Activated CD4-positive, alpha-beta T cell treated with anti-CD3 and anti-CD28 coated beads, Interleukin-2, amount 50 U/mL, for 4 hours (primary cell): ENCODE measurements around the gene IMP3.
A peak's percentile ranks its signal among the peaks of the same experiment; 100 is the strongest.
"Not testable (repeated sequence)": the region's sequence is repeated elsewhere in the genome, so short reads cannot be mapped to it uniquely, and the experiment has no call there.

Experiments
- DNase-seq, 2 experiments: peaks; one replicate each; pipeline ENCODE4 v3.0.0-alpha.2; 2020

Gene IMP3

GRCh38 chr15:75639709-75640482, at the start of gene IMP3:
Gene IMP3 (minus strand): TSS chr15:75640224. CDS start chr15:75640168, 56 bp downstream.
- peak; percentile 90 for DNase-seq

DNA sequence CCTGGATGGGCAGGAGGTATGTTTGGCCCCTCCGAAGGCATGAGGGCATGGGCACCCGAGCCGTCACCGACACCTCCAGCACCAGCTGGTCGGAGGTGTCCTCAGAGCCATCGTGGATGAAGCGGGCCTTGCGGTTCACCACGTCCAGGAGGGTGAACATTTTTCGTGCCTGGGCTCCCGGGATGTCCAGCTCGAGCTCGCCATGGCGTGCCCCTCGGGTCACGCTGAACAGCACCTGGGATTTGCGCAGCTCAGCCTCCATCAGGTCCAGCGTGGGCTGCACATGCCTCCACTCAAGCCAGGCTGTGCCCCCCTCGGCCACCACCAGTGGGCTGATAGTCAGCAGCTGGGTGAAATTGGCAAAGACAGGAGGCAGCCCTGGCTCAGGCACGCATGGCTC, 49.4 kb upstream of the IMP3 start:
- DNase-seq, result not testable (repeated sequence)

DNA sequence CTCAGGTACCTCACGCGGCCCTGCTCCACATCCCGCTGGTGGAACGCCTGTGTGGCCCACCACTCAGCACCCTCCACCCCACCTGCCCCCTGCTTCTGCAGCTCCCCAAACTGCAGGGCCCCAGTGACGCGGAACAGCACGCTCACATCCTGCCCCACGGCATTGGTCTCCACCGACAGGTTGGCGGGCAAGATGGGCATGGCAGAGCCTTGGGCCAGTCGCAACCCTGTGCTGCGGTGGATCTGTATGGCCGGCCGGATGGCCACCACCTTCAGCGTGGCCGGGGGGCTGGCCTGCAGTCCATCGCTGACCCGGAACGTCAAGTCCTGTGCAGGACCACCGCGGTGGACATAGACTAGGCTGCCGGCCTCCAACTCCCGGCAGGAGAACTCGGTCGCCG, 48.8 kb upstream of the IMP3 start:
- DNase-seq, result no peak

DNA sequence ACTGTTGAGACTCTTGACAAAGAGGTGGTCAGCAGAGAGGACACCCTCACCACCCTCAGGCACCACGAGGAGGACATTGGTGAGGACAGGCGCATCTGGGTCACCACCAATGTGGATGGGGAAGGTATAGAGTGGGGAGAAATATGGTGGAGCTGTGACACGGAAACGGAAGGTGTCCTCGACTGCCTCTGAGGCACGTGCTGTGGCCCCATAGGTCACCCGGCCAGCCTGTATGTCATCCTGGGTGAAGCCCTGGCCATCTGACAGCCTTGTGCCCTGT, 48.2 kb upstream of the IMP3 start:
- DNase-seq, result no peak

GRCh38 chr15:75687486-75688277, 47.7 kb upstream of the IMP3 start:
- no peak for DNase-seq

GRCh38 chr15:75686212-75686642, 46.2 kb upstream of the IMP3 start:
- peak; percentile 68 to 75 for DNase-seq

DNA sequence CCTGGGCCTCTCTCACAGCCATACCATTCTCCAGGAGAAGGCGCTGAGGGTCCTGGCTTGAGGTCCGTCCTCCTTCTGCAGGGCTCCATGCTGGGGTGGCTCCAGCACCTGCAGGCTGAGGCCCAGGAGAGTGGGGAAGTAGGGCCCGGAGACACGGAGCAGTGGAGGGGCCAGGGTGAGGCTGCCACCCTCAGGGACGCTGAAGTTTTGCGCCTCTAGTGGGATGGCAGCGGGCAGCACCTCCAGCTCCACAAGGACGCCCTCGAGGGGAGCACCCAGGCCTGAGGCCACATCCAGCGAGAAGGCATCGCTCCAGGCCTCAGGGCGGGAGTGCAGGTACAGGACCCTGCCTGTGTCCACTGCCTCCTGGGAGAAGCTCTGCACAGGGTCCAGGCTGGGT, 45.2 kb upstream of the IMP3 start:
- no peak for DNase-seq

- no peak for DNase-seq
Observed at GRCh38 chr15:75684648-75685047, 44.6 kb upstream of the IMP3 start.

GRCh38 chr15:75683646-75684312, 43.8 kb upstream of the IMP3 start:
- DNase-seq, result peak; percentile 58 to 61

DNA sequence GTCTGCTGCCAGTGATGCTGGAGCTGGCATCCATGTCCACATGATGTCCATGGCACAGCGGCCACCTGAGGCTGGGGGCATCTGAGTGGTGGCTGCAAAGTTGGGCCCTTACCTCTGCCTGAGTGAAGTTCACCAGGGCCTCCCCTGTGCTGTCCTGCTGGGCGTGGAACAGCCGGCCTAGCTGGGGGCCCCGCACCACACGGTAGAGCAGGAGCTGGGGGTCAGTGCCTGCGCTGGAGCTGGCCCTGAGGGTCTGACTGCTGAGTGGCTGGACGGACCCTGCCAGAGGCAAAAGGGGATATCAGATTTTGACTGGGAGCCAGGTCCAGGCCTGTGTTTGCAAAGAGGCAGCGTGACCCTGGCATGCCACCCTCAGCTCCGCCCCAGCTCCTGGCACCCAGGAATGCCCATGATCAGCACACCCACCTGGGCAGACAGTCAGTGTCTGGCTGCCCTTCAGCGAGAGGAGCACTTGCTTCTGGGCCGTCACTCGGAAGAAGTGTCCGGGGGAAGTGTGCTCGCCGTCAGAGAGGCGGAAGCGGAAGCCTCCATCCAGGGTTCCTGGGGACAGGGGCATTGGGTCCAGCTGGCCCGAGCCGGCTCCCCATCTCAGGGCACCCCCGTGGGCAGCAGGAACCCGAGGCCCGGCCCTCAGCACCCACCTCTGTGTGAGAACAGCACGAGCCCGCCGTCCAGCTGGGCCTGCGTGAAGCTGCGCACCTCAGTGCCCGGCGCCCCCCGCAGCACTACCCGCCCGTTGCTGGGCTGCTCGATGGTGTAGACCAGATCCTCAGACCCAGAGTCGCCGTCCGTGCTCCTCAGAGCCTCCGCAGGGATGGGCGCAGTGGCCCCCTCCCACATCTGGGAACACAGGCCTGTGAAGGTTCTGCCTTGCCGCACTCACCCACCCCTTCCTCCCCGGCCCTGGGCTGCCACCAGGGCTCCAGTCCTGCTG, 42.4 kb upstream of the IMP3 start:
- DNase-seq, result no peak

DNA sequence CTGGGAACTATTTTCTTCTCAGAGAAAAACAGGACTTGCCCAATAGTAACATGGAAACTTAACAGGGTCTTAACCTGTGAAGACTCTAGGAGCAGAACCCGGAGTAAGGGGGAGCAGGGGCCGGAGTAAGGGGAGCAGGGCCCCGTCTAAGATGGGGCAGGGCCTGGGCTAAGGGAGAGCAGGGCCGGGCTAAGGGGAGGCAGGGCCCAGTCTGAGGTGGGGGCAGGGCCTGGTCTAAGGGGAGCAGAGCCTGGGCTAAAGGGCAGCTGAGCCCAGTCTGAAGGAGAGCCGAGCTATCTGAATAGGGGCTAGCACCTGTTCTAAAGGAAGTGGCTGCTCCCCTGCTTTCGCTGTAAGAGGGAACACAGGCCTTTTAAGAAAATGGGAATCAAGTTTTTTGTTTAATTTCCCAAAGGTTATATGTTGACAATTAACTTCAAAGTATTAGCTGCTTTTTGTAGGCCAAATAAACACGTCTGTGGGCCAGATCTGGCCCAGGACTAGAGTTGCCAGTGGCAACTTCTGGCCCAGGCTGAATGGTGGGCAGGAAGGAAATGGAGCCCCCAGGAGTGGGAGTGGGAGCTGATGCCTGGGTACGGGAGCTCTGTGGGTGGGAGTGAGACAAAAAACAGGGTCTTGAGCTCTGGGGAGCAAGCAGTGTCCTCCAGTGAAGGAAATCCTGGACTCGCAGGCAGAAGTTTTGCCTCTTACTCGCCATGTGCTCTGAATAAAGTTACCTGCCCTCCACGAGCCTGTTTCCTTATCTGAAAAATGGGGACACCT, 40.2 kb upstream of the IMP3 start:
- no peak for DNase-seq

- not testable (repeated sequence) for DNase-seq
Observed at GRCh38 chr15:75678324-75678690, 38.3 kb upstream of the IMP3 start.

GRCh38 chr15:75677465-75678323, 37.7 kb upstream of the IMP3 start:
- no peak for DNase-seq

- DNase-seq, result no peak
Observed at GRCh38 chr15:75676688-75677464, 36.9 kb upstream of the IMP3 start.

DNA sequence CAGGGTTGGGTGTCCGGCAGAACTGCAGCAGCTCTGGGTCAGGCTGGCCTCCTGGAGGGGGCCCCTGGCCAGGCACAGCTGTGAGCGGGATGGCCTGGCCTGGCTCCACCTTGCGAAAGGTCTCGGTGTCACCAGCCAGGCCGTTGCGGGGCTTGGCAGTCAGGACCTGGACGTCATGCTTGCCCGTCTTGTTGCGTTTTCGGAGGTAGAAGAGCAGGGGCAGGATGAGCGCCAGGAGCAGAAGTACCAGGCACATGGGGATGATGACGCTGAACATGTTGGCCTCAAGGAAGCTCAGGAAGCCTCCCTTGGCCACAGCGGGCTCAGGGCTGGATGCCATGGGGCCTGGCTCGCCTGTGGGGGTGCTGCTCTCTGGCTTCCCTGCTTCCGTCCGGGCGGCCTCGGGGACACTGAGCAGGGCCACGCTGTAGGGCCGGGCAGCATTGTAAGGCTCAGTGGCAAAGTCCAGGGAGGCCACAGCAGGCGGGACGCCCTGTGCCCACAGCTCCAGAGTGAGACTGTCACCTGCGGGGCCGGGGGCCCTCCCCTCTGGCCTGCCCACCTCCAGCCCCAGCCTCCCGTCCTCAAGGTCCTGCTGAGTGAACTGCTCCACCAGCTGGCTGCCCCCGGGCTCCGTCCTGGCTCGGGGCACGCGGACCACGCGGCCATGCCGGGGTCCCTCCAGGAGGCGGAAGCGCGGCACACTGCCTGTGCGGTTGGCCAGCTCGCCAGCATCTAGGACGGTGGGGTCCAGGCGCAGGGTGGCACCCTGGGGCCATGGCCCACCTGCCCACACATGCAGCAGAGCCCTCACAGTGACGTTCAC, 35.8 kb upstream of the IMP3 start:
- no peak for DNase-seq

DNA sequence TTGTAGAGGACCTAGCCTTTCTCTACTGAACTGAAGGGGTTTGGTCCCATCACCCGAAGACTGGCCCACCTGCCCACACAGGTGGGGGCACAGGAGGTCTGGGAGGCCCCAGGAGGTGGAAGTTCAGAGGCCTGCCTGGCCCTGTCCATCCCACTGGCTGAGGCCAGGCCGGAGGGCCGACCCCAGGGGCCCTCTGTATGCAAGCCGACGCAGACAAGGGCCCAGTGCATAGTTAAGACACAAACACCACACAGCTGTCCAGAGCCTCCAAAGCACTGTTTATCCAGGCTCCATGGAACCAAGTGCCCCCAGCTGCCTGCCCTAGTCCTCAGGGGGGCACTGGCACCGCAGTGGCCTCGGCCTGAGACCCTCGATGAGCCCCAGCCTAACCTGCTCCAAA, 34.3 kb upstream of the IMP3 start:
- DNase-seq, result no peak

GRCh38 chr15:75673426-75674235, 33.6 kb upstream of the IMP3 start:
- DNase-seq, result no peak
